Esophagus muscularis mucosa (tissue), 4 donors: ENCODE results near the gene UNC13B. TPM values are rescaled to one million over a fixed set of nuclear protein-coding genes. Genes with fewer than 3 reads are reported as not detected.

Experiments used
- DNase-seq: peaks from one replicate; pipeline ENCODE4 v3.0.0-alpha.2; 2017; ENCODE audit errors: extremely low spot score
- H3K27ac ChIP-seq, 4 donors: fragments of 200-600 bp; sonication (generic); replicated peaks in 1 of 4; 1 replicate in 3 of 4; 2 replicates in 1 of 4; pipeline ENCODE4 v1.5.1; 2016 to 2019; ENCODE audit warnings: mild to moderate bottlenecking in 1 of 4
- H3K27me3 ChIP-seq, 4 donors: fragments of 200-600 bp; sonication (generic); one replicate each; pipeline versions ENCODE4 v1.5.1 to v1.6.0; 2016 to 2019
- H3K36me3 ChIP-seq, 4 donors: fragments of 200-600 bp; sonication (generic); one replicate each; pipeline ENCODE4 v1.5.1; 2016 to 2019
- H3K4me1 ChIP-seq, 4 donors: fragments of 200-600 bp; sonication (generic); one replicate each; pipeline ENCODE4 v1.5.1; 2016 to 2019
- H3K4me3 ChIP-seq, 4 donors: fragments of 200-600 bp; sonication (generic); 1 replicate in 2 of 4; 2 replicates in 2 of 4; pipeline ENCODE4 v1.5.1; 2016 to 2019; ENCODE audit warnings: mild to moderate bottlenecking in 4 of 4, moderate library complexity in 1 of 4
- H3K9me3 ChIP-seq, 4 donors: fragments of 200-600 bp; sonication (generic); 1 replicate in 3 of 4; 2 replicates in 1 of 4; pipeline ENCODE4 v1.5.1; 2016 to 2019
- EP300 ChIP-seq: sonication (generic); formaldehyde crosslinking; IDR thresholded peaks from one replicate; pipeline ENCODE4 v1.6.1; 2017; ENCODE audit warnings: antibody characterized with exemption
- POLR2A ChIP-seq: fragments of 450-650 bp; IDR thresholded peaks from one replicate; pipeline ENCODE4 v1.6.1; 2017; ENCODE audit warnings: antibody characterized with exemption, moderate library complexity, mild to moderate bottlenecking, low read depth
- POLR2AphosphoS5 ChIP-seq, 2 donors: sonication (generic); formaldehyde crosslinking; IDR thresholded peaks; one replicate each; pipeline ENCODE4 v1.6.1; 2017; ENCODE audit warnings: antibody characterized with exemption in 2 of 2
- WGBS: methylation state at CpG from one replicate; pipeline ENCODE4 v1.1.5; 2018; 5-methylcytosine and 5-hydroxymethylcytosine counted together
- intact Hi-C: fragments of 100-400 bp; cut with DNase I; formaldehyde crosslinking; loops from one replicate; pipeline ENCODE4 v1.15.1; 2023
- total RNA-seq, 4 donors: library from RNA; depleted of rRNA; stranded (reverse); fragments of >200 nt; gene quantifications; one replicate each; pipeline versions ENCODE4 v1.1.0 to v1.2.1, GENCODE V29; 2016
- TF ChIP-seq, protein P1 (sequence below), 3 experiments: fragments of 200-600 bp in 2 of 3; fragments of 450-650 bp in 1 of 3; sonication (generic) in 2 of 3; IDR thresholded peaks; one replicate each; pipeline ENCODE4 v1.5.1; 2017 to 2019; ENCODE audit warnings: antibody characterized with exemption in 3 of 3, mild to moderate bottlenecking in 2 of 3, moderate library complexity in 1 of 3

Gene UNC13B
- total RNA-seq, 4 donors from 2014 or later = 21.9 to 30.7 (median 28.7) TPM

DNA sequence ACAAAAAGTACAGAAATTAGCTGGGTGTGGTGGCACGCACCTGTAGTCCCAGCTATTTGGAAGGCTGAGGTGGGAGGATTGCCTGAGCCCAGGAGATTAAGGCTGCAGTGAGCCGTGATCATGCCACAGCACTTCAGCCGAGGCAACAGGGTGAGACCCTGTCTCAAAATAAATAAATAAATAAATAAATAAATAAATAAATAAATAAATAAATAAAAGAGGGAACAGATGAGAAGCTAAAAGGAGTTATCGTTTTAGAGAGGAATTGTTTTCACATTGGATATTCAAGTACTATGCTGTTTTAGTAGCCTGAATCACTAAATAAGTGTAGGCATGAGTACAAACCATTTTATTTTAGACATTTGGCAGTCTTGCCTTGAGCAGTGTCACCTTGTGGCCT, 151.7 kb downstream of the UNC13B start:
- 91% methylated on average over 4 of the region's 4 CpGs for WGBS
- H3K4me1 ChIP-seq = peaks cover 11 to 24% (median 22%) of the 10 kb centered on the region in 4 donors
- DNase-seq = no peak
- peak overlapping the region in 1 of 4 donors; percentile 41 for H3K27ac ChIP-seq
- intact Hi-C loops = no loop called here
- TF ChIP-seq POLR2A (no peak), POLR2AphosphoS5 (IDR thresholded peaks at IDR 0.05) (no peak), EP300 (no peak)
- TF ChIP-seq, protein P1, sequence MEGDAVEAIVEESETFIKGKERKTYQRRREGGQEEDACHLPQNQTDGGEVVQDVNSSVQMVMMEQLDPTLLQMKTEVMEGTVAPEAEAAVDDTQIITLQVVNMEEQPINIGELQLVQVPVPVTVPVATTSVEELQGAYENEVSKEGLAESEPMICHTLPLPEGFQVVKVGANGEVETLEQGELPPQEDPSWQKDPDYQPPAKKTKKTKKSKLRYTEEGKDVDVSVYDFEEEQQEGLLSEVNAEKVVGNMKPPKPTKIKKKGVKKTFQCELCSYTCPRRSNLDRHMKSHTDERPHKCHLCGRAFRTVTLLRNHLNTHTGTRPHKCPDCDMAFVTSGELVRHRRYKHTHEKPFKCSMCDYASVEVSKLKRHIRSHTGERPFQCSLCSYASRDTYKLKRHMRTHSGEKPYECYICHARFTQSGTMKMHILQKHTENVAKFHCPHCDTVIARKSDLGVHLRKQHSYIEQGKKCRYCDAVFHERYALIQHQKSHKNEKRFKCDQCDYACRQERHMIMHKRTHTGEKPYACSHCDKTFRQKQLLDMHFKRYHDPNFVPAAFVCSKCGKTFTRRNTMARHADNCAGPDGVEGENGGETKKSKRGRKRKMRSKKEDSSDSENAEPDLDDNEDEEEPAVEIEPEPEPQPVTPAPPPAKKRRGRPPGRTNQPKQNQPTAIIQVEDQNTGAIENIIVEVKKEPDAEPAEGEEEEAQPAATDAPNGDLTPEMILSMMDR (IDR thresholded peaks at IDR 0.05) = no peak
- H3K36me3 ChIP-seq = peaks cover 7 to 19% (median 10%) of the 10 kb centered on the region in 4 donors
- no peaks in the 10 kb centered on the region for H3K27me3 ChIP-seq
- no peak overlapping the region for H3K4me3 ChIP-seq
- no peaks in the 10 kb centered on the region for H3K9me3 ChIP-seq

DNA sequence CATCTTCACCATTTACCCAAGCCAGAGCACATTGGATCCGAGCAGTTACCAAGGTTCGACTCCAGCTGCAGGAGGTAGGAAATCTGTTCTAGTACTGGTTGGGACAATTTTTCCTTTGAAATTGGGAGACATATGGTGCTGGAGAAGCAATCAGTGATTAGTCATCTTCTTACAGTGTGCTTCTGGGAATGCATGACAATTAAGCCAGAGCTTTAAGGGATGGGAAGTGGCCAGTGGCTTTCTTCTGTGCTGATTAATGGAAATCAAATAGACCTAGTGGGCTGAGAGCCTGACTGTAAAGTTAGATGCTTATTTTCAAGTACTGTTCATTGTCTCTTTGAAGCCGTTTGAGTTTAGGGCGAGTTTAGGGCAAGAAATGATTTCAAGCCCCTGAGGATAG, 152.1 kb downstream of the UNC13B start:
- Histone ChIP-seq H3K27me3 (no peaks in the 10 kb centered on the region), H3K27ac (peak overlapping the region in 1 of 4 donors; percentile 41), H3K4me1 (peaks cover 11 to 24% (median 22%) of the 10 kb centered on the region in 4 donors), H3K9me3 (no peaks in the 10 kb centered on the region), H3K4me3 (no peak overlapping the region), H3K36me3 (peaks cover 7 to 19% (median 10%) of the 10 kb centered on the region in 4 donors)
- no peak for TF ChIP-seq POLR2A
- TF ChIP-seq EP300 = no peak
- TF ChIP-seq, protein P1 (IDR thresholded peaks at IDR 0.05) = no peak
- TF ChIP-seq POLR2AphosphoS5 (IDR thresholded peaks at IDR 0.05) = no peak
- 63% methylated on average over 4 of the region's 4 CpGs for WGBS
- intact Hi-C loops = no loop called here
- no peak for DNase-seq

DNA sequence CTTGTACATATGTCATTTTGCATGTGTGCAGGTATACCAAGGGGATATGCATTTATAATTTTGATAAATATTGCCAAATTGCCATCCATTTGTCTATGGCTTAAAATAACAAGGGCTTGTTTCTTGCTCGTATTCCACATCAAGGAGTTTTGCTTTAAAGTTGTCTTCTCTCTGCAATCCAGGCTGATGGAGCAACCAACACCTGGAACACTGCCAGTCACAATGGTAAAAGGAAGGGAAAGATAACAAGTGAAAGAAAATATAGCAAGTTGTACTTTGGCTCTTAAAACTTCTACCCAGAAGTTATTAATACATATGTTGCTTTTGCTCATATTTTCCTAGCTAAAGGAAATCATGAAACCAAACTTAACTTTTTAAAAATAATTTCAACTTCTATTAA, 156.9 kb downstream of the UNC13B start:
- TF ChIP-seq POLR2AphosphoS5 (IDR thresholded peaks at IDR 0.05) = no peak
- TF ChIP-seq EP300 = no peak
- TF ChIP-seq, protein P1 (IDR thresholded peaks at IDR 0.05) = no peak
- no peak for TF ChIP-seq POLR2A
- Histone ChIP-seq H3K4me1 (peaks cover 0 to 6% (median 6%) of the 10 kb centered on the region in 4 donors), H3K4me3 (no peak overlapping the region), H3K9me3 (no peaks in the 10 kb centered on the region), H3K27me3 (no peaks in the 10 kb centered on the region), H3K36me3 (peaks cover 0 to 10% (median 5%) of the 10 kb centered on the region in 4 donors), H3K27ac (no peak overlapping the region)
- WGBS = 86% methylated on average over 1 of the region's 1 CpG
- intact Hi-C loops = no loop called here
- no peak for DNase-seq

DNA sequence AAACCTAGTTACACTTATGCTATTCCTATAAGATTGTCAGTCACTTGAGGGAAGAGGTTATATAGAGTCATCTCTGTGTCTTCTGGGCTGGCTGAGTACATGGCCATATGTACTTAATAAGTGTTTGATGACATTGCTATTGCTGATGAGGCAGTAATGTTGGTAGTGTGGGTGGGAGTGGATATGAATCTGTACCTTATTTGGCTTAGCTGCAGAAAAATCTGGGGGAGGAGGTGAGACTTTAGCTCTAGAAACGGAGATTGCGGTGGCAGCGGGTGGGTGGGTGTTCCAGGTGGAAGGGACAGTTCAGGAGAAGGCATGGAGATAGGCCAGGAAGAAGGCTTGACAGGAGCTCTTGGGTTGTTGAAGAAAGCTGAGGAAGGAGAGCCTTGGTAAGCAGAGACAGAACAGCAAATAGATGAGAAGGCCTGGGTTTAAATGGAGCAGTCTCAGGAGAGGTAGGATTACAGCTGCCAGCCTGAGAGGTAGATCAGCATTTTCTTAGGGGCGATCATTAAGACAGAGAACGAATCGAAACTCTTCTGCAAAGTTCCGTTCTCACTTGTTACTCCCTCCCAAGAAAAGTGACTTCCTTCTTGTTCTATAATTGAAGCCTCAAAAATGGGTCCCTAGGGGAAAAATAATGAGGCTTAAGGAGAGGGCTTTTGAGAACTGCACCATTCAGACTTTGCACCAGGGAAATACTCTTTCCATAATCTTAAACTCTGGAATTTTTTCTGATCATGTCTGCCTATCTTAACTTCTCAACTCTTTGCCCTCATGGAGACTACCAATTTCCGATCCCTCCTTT, 160.5 kb downstream of the UNC13B start:
- no peak overlapping the region for H3K27ac ChIP-seq
- TF ChIP-seq POLR2A (no peak), POLR2AphosphoS5 (IDR thresholded peaks at IDR 0.05) (no peak), EP300 (no peak)
- TF ChIP-seq, protein P1 (IDR thresholded peaks at IDR 0.05) = no peak
- peaks cover 0 to 28% (median 5%) of the 10 kb centered on the region in 4 donors for H3K36me3 ChIP-seq
- intact Hi-C loops = no loop called here
- no peaks in the 10 kb centered on the region for H3K4me1 ChIP-seq
- 93% methylated on average over 8 of the region's 8 CpGs for WGBS
- no peak for DNase-seq
- no peaks in the 10 kb centered on the region for H3K9me3 ChIP-seq
- no peaks in the 10 kb centered on the region for H3K27me3 ChIP-seq
- H3K4me3 ChIP-seq = no peak overlapping the region
